Uterus (tissue), 4 donors: ENCODE data around the gene ACAT1. TPM values are rescaled to one million over a fixed set of nuclear protein-coding genes. Genes with fewer than 3 reads are reported as not detected.

Experiments
- DNase-seq, 2 donors: peaks; one replicate each; pipeline ENCODE4 v3.0.0-alpha.2; 2019 to 2020
- H3K27ac ChIP-seq, 2 donors: fragments of 200-600 bp; sonication (generic); 1 replicate in 1 of 2; 2 replicates in 1 of 2; pipeline ENCODE4 v1.5.1; 2016 to 2018
- H3K27me3 ChIP-seq, 2 donors: fragments of 200-600 bp; sonication (generic); one replicate each; pipeline ENCODE4 v1.5.1; 2018 to 2019; ENCODE audit warnings: control low read depth in 1 of 2
- H3K36me3 ChIP-seq, 2 donors: fragments of 200-600 bp; sonication (generic); one replicate each; pipeline ENCODE4 v1.5.1; 2019; ENCODE audit warnings: control low read depth in 1 of 2
- H3K4me1 ChIP-seq, 2 donors: fragments of 200-600 bp; sonication (generic); one replicate each; pipeline ENCODE4 v1.5.1; 2018 to 2019; ENCODE audit warnings: control low read depth in 1 of 2
- H3K4me3 ChIP-seq, 2 donors: fragments of 200-600 bp; sonication (generic); 1 replicate in 1 of 2; 2 replicates in 1 of 2; pipeline ENCODE4 v1.5.1; 2018 to 2019; ENCODE audit warnings: mild to moderate bottlenecking in 1 of 2
- H3K9me3 ChIP-seq, 2 donors: fragments of 200-600 bp; sonication (generic); one replicate each; pipeline ENCODE4 v1.5.1; 2019; ENCODE audit warnings: control low read depth in 1 of 2
- POLR2A ChIP-seq, 2 donors: fragments of 450-650 bp; IDR thresholded peaks; one replicate each; pipeline ENCODE4 v1.6.1; 2016; ENCODE audit warnings: antibody characterized with exemption in 2 of 2, mild to moderate bottlenecking in 1 of 2, moderate library complexity in 1 of 2
- intact Hi-C: fragments of 100-400 bp; cut with DNase I; formaldehyde crosslinking; loops from one replicate; pipeline ENCODE4 v1.15.1; 2023; ENCODE audit warnings: low total_unique reads
- total RNA-seq, 4 donors: library from RNA; depleted of rRNA in 3 of 4; stranded (reverse); fragments of >200 nt in 3 of 4; gene quantifications; one replicate each; pipeline versions ENCODE4 v1.1.0 to v1.2.4, GENCODE V29; 2014 to 2023
- TF ChIP-seq, protein P1 (sequence below), 4 experiments: fragments of 200-600 bp in 2 of 4; fragments of 450-650 bp in 2 of 4; sonication (generic) in 2 of 4; IDR thresholded peaks; one replicate each; pipeline ENCODE4 v1.5.1; 2016 to 2019; ENCODE audit warnings: antibody characterized with exemption in 4 of 4, mild to moderate bottlenecking in 2 of 4, moderate library complexity in 1 of 4
- donor health status: DM: yes; HTN: yes; CAD: no.

Gene ACAT1
- total RNA-seq, 4 donors from 2014 or later = 50.9 to 86.2 (median 70.9) TPM

- Histone ChIP-seq H3K9me3 (no peaks in the 10 kb centered on the region), H3K4me1 (no peaks in the 10 kb centered on the region), H3K27ac (no peak overlapping the region), H3K36me3 (no peaks in the 10 kb centered on the region), H3K27me3 (no peaks in the 10 kb centered on the region), H3K4me3 (no peak overlapping the region)
- intact Hi-C loops = no loop called here
- no peak for DNase-seq
- TF ChIP-seq, protein P1, sequence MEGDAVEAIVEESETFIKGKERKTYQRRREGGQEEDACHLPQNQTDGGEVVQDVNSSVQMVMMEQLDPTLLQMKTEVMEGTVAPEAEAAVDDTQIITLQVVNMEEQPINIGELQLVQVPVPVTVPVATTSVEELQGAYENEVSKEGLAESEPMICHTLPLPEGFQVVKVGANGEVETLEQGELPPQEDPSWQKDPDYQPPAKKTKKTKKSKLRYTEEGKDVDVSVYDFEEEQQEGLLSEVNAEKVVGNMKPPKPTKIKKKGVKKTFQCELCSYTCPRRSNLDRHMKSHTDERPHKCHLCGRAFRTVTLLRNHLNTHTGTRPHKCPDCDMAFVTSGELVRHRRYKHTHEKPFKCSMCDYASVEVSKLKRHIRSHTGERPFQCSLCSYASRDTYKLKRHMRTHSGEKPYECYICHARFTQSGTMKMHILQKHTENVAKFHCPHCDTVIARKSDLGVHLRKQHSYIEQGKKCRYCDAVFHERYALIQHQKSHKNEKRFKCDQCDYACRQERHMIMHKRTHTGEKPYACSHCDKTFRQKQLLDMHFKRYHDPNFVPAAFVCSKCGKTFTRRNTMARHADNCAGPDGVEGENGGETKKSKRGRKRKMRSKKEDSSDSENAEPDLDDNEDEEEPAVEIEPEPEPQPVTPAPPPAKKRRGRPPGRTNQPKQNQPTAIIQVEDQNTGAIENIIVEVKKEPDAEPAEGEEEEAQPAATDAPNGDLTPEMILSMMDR (IDR thresholded peaks at IDR 0.05) = no peak
These were observed 14.6 kb downstream of the ACAT1 start for GRCh38 chr11:108135845-108136544.

DNA sequence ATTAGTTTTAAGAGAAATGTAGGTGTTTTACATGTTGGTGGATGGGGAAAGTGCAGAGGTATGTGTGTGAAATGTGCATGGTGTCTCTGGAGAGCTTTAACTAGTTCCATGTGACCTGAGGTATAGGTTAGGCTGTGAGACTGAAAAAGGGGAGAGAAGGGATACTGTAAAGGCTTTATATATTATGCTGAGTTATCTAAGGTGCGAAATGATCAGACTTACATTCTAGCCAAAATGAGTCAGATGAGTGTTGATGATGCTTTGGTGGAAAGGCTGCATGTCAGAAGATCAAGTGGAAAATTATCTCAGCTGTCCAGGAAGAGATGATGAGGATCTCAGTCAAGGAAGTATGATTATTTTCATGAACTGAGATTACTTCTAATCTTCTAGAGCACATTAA, 15.8 kb downstream of the ACAT1 start:
- H3K27me3 ChIP-seq = no peaks in the 10 kb centered on the region
- no peak overlapping the region for H3K4me3 ChIP-seq
- H3K27ac ChIP-seq = no peak overlapping the region
- intact Hi-C loops = no loop called here
- H3K9me3 ChIP-seq = no peaks in the 10 kb centered on the region
- H3K4me1 ChIP-seq = no peaks in the 10 kb centered on the region
- TF ChIP-seq, protein P1 (IDR thresholded peaks at IDR 0.05) = no peak
- TF ChIP-seq POLR2A (IDR thresholded peaks at IDR 0.05) = no peak
- no peaks in the 10 kb centered on the region for H3K36me3 ChIP-seq
- DNase-seq = no peak

- Histone ChIP-seq H3K4me1 (no peaks in the 10 kb centered on the region), H3K9me3 (no peaks in the 10 kb centered on the region), H3K27ac (no peak overlapping the region), H3K4me3 (no peak overlapping the region), H3K36me3 (no peaks in the 10 kb centered on the region), H3K27me3 (no peaks in the 10 kb centered on the region)
- no peak for TF ChIP-seq POLR2A (IDR thresholded peaks at IDR 0.05)
- TF ChIP-seq, protein P1 (IDR thresholded peaks at IDR 0.05) = no peak
- intact Hi-C loops = no loop called here
- DNase-seq = no peak
These were observed 20.9 kb downstream of the ACAT1 start for GRCh38 chr11:108142304-108142703.

- TF ChIP-seq, protein P1 (IDR thresholded peaks at IDR 0.05) = no peak
- Histone ChIP-seq H3K36me3 (no peaks in the 10 kb centered on the region), H3K9me3 (no peaks in the 10 kb centered on the region), H3K27me3 (no peaks in the 10 kb centered on the region), H3K4me1 (no peaks in the 10 kb centered on the region), H3K27ac (no peak overlapping the region), H3K4me3 (no peak overlapping the region)
- DNase-seq = no peak
- intact Hi-C loops = no loop called here
These were observed 23.2 kb downstream of the ACAT1 start for GRCh38 chr11:108144615-108145014.

DNA sequence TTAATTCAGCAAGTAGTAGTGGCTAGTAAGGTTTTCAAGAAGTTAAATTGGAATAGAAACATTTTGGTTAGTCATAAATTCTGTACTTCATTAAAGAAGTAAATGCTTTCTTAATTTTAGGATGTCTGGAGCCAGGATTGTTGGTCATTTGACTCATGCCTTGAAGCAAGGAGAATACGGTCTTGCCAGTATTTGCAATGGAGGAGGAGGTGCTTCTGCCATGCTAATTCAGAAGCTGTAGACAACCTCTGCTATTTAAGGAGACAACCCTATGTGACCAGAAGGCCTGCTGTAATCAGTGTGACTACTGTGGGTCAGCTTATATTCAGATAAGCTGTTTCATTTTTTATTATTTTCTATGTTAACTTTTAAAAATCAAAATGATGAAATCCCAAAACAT, 25.8 kb downstream of the ACAT1 start:
- TF ChIP-seq POLR2A (IDR thresholded peaks at IDR 0.05) = no peak
- TF ChIP-seq, protein P1 (IDR thresholded peaks at IDR 0.05) = no peak
- no peak for DNase-seq
- H3K27ac ChIP-seq = no peak overlapping the region
- no peaks in the 10 kb centered on the region for H3K9me3 ChIP-seq
- intact Hi-C loops = no loop called here
- H3K4me1 ChIP-seq = no peaks in the 10 kb centered on the region
- H3K27me3 ChIP-seq = no peaks in the 10 kb centered on the region
- no peaks in the 10 kb centered on the region for H3K36me3 ChIP-seq
- no peak overlapping the region for H3K4me3 ChIP-seq
